Lung (tissue), 12 donors: ENCODE results near the gene IFT80. TPM values are rescaled to one million over a fixed set of nuclear protein-coding genes. Genes with fewer than 3 reads are reported as not detected.

Source experiments
- ATAC-seq: fragments of 200-7000 bp; cut with Tn5 transposase; one replicate; pipeline ENCODE4 v1.9.1; 2020; ENCODE audit warnings: moderate number of reproducible peaks; ENCODE audit not compliant: insufficient read depth, low FRiP score
- DNase-seq, 3 donors: peaks; one replicate each; pipeline ENCODE4 v3.0.0-alpha.2; 2013 to 2017
- H3K27ac ChIP-seq, 2 donors: one replicate each; pipeline ENCODE4 v1.5.1; 2013; ENCODE audit warnings: mild to moderate bottlenecking in 2 of 2, moderate library complexity in 2 of 2, control low read depth in 1 of 2, inconsistent platforms in 1 of 2, low read depth in 1 of 2, low read length in 1 of 2
- H3K27me3 ChIP-seq, 3 donors: one replicate each; pipeline ENCODE4 v1.5.1; 2013; ENCODE audit warnings: low read length in 2 of 3; ENCODE audit not compliant: control insufficient read depth in 3 of 3, insufficient read depth in 3 of 3
- H3K36me3 ChIP-seq, 4 donors: one replicate each; pipeline ENCODE4 v1.5.1; 2013; ENCODE audit warnings: low read length in 4 of 4, mild to moderate bottlenecking in 1 of 4, moderate library complexity in 1 of 4; ENCODE audit not compliant: control insufficient read depth in 4 of 4, insufficient read depth in 4 of 4
- H3K4me1 ChIP-seq, 5 donors: one replicate each; pipeline ENCODE4 v1.5.1; 2013; ENCODE audit warnings: low read length in 5 of 5, mild to moderate bottlenecking in 2 of 5, moderate library complexity in 1 of 5; ENCODE audit not compliant: control insufficient read depth in 5 of 5, insufficient read depth in 5 of 5
- H3K4me3 ChIP-seq: one replicate; pipeline ENCODE4 v1.5.1; 2013; ENCODE audit warnings: mild to moderate bottlenecking, control low read depth, moderate library complexity
- H3K9ac ChIP-seq, 2 donors: one replicate each; pipeline ENCODE4 v1.5.1; 2013; ENCODE audit warnings: low read length in 2 of 2, control low read depth in 1 of 2; ENCODE audit not compliant: insufficient read depth in 1 of 2
- H3K9me3 ChIP-seq, 4 donors: one replicate each; pipeline ENCODE4 v1.5.1; 2013; ENCODE audit warnings: low read length in 3 of 4, mild to moderate bottlenecking in 1 of 4, moderate library complexity in 1 of 4; ENCODE audit not compliant: control insufficient read depth in 4 of 4, insufficient read depth in 3 of 4
- CTCF ChIP-seq: IDR thresholded peaks from 2 replicates; pipeline ENCODE4 v1.5.1; 2012; ENCODE audit warnings: mild to moderate bottlenecking; ENCODE audit errors: control extremely low read depth, extremely low read depth
- WGBS, 2 donors: extraction: QIAGEN DNeasy Blood & Tissue Kit; methylation state at CpG; one replicate each; pipeline ENCODE4 v1.1.7; 2013; 5-methylcytosine and 5-hydroxymethylcytosine counted together
- polyA plus RNA-seq, 2 donors: library from polyadenylated mRNA; stranded (reverse); fragments of 200-250 nt; gene quantifications; one replicate each; pipeline ENCODE4 v1.2.1, GENCODE V29; 2013
- total RNA-seq, 2 donors: library from RNA; depleted of rRNA in 1 of 2; stranded (reverse); fragments of >200 nt in 1 of 2; gene quantifications; one replicate each; pipeline ENCODE4 v1.2.1, GENCODE V29; 2014 to 2021
- donor health status: control.
- donor health status: control.
- donor health status: Bipolar disorder and iron deficiency.
- donor health status: healthy.
- donor health status: DM: yes; HTN: yes; CAD: no.

Gene IFT80
- total and polyA plus RNA-seq, 4 donors, result 13.1 to 114 (median 27.9) TPM

- Histone ChIP-seq H3K4me3 (no peak overlapping the region), H3K27me3 (no peaks in the 10 kb centered on the region), H3K4me1 (peaks cover 0 to 29% (median 3%) of the 10 kb centered on the region in 5 donors), H3K9ac (peak overlapping the region; percentile 68 to 93), H3K27ac (peak overlapping the region in 1 of 2 donors; percentile 16), H3K36me3 (peaks cover 0 to 5% (median 0%) of the 10 kb centered on the region in 4 donors), H3K9me3 (no peaks in the 10 kb centered on the region)
- WGBS, 2 donors, result 33 to 41% methylated on average over 11 of the region's 11 CpGs
- no peak for ATAC-seq
- peak in 2 of 3 donors; percentile 45 to 67 for DNase-seq
- TF ChIP-seq CTCF, result no peak
Observed at GRCh38 chr3:160402221-160403027, 3.4 kb upstream of the IFT80 start.

DNA sequence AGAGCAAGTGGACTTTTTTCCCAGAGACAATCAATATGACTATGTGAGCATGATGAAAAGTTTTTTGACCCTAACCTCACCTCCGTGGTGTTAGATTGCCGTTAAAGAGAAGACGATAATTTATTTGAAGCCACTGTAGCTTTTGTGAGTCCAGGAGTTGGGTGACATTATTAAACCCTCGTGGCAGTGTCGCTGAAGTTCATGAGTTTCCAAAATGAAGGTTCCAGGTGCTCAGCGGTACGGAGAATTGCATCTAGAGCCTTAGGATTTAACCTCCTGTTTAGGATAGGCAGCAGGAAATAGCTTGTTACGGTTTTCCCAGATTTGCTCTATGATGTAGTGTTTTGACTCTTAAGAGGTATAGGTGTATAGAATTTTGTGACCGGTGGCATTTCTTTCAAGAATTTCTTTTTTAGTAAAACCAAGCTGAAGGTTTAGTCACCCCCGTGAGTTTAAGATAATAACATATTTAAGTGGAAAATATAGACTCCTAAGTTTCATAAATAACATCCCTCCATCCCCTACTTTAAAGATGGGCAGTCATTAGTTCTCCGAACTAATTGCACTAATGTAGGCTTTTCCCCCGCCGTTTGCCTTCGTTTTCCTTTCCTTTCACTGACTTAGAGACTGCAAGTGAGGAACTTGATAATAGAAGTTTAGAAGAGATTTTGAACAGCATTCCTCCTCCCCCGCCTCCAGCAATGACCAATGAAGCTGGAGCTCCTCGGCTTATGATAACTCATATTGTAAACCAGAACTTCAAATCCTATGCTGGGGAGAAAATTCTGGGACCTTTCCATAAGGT is 2.5 kb upstream of the IFT80 start:
- H3K4me3 ChIP-seq, result peak overlapping the region; percentile 80
- H3K27me3 ChIP-seq, result no peaks in the 10 kb centered on the region
- H3K9ac ChIP-seq, result peak overlapping the region; percentile 93 to 97
- H3K4me1 ChIP-seq, result peaks cover 0 to 29% (median 3%) of the 10 kb centered on the region in 5 donors
- no peak overlapping the region for H3K27ac ChIP-seq
- no peak for TF ChIP-seq CTCF
- ATAC-seq, result no peak
- H3K36me3 ChIP-seq, result peaks cover 0 to 5% (median 0%) of the 10 kb centered on the region in 4 donors
- WGBS, 2 donors, result 4 to 10% methylated on average over 16 of the region's 16 CpGs
- H3K9me3 ChIP-seq, result no peaks in the 10 kb centered on the region
- peak; percentile 69 to 86 (median 86) for DNase-seq

- Histone ChIP-seq H3K27me3 (no peaks in the 10 kb centered on the region), H3K36me3 (peaks cover 0 to 5% (median 0%) of the 10 kb centered on the region in 4 donors), H3K9me3 (no peaks in the 10 kb centered on the region), H3K9ac (peak overlapping the region; percentile 97), H3K4me3 (peak overlapping the region; percentile 80), H3K4me1 (peaks cover 0 to 29% (median 3%) of the 10 kb centered on the region in 5 donors), H3K27ac (peak overlapping the region; percentile 78 to 93)
- WGBS, 2 donors, result 1% methylated on average over 45 to 51 of the region's 51 CpGs
- TF ChIP-seq CTCF, result no peak
- no peak for ATAC-seq
- peak in 2 of 3 donors; percentile 29 to 37 for DNase-seq
Observed at GRCh38 chr3:160400702-160401150, 1.7 kb upstream of the IFT80 start.
